SW 1271 (cell line): Measurements from ENCODE around the gene POLA2.
"Not testable (repeated sequence)": the region's sequence is repeated elsewhere in the genome, so short reads cannot be mapped to it uniquely, and the experiment has no call there.

Experiments
- DNase-seq, 2 experiments: peaks; one replicate each; lab custom pipeline; 2025; lab: John Stamatoyannopoulos, UW

POLA2 gene

DNA sequence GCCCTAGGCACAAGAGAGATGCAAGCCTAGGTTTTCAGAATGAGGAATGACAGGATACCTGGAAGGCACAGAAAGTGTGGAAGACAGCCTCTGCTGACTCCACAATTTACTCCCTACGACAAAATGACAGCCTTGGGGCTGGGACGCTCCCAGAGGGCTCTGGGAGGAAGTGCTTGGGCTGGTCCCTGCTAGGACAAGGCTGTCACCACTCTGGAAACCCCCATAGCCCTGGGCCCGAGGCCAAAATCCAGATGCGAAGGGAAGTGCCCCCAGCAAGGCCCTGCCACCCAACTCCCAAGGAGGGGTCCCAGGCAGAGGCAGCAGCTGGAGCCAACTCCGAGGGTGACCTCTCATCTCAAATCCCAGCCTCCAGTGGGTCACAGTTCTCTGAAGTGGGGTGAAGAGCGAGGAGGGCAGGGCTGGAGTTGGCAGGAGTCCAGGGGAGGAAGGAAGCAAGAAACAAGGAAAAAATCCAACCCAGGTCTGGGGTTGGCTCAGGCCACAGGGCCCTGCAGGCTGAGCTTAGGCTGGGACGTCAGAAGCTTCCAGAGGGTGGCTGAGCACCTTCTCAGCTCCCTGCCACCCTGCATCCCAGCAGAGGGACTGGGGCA, 46.6 kb downstream of the POLA2 start:
- no peak for DNase-seq

GRCh38 chr11:65309006-65309405, 47.2 kb downstream of the POLA2 start:
- DNase-seq, result no peak

DNA sequence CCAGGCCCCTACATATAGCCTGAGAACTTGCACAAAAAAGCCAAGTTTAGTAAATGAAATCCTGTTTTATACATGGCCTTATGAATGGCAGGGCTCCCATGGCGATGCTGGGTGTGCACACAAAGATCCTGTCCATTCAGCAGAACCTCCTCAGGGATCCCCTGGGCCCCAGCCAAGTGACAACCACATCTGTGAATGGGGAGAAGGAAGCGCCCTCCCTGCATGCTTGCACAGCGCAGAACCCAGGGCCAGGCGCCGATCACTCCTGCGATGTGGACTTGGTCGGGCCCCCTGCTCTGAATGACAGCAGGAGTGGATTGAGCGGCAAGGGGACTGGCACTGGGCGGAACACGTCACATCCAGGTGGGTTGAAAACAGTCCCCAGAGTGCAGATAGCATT, 48.5 kb downstream of the POLA2 start:
- no peak for DNase-seq

- no peak for DNase-seq
These were observed 49.0 kb downstream of the POLA2 start for GRCh38 chr11:65310736-65311135.

- no peak for DNase-seq
These were observed 49.5 kb downstream of the POLA2 start for GRCh38 chr11:65311170-65311678.

DNA sequence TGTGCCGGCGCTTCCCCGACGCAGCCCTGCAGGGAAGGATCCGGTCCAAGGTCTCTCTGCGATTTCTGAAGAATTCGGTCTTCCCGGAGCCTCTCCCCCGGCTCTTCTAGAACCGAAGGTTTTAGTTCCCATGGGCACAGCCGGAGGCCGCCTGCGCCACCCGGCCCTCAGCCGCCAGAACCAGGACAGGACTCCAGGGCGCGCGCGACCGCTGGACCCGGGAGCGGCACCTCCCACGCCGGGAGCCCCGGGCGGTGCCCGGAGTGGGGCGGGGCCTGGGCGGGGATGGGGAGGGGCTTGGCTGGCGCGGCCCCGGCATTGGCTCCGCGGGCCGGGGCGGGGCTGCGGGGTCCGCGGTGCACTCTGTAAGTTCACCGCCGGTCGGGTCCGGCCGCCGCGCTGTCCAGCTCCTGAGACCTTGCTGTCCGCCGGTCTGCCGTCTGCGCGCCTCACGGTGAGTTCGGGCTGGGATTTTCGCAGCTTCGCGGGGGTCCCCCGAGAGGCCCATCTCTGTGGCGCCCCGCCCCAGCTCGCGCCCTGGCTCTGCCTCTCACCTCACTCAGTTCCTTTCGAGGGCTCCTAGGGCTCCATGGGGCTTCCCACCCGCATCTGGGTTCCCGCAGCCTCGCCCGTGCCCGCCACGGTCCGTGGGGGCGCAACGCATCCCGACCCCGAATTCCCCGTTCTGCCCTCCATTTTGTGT, 52.9 kb downstream of the POLA2 start, which contains the start of gene CDC42EP2:
Gene CDC42EP2 (plus strand): TSS at position 366 of the 703 bp plus-strand sequence. CDS start 6,033 bp downstream, outside the sequence.
- peak; percentile 55 to 75 for DNase-seq

DNA sequence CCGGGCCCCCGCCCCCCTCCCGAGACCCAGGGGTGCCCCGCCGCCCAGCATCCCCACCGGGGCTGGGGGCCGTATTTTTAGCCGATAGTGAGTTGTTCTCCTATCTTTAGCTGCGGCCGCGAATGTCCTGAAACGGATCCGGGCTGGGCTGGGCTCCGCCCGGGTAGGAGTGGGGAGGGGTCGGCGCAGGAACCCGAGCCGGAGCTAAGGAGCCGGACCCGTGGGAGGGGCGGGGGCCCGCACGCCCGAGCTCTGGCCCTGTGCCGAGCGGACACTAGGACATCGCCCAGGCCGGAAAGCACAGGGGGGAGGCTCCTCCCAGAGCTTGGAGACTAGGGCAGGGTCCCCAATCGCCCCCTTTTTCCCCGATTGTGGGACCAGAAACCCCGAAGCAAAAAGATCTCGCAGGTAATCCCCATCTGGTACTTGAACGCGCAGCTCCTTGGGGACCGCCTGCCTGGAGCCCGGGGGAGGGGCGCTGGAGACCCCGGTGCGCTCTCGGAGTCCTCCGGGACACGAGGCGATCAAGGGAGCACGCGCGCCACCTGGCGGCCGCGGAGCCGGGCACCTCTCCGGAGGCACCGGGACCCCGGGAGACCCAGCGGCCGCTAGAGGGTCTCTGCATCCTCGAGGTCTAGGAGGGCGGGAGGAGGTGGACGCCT, 53.6 kb downstream of the POLA2 start:
- peak; percentile 51 to 83 for DNase-seq

GRCh38 chr11:65315866-65316226, 54.1 kb downstream of the POLA2 start:
- no peak for DNase-seq

GRCh38 chr11:65316227-65317024, 54.7 kb downstream of the POLA2 start:
- DNase-seq, result peak in 1 of 2 experiments; percentile 83

DNA sequence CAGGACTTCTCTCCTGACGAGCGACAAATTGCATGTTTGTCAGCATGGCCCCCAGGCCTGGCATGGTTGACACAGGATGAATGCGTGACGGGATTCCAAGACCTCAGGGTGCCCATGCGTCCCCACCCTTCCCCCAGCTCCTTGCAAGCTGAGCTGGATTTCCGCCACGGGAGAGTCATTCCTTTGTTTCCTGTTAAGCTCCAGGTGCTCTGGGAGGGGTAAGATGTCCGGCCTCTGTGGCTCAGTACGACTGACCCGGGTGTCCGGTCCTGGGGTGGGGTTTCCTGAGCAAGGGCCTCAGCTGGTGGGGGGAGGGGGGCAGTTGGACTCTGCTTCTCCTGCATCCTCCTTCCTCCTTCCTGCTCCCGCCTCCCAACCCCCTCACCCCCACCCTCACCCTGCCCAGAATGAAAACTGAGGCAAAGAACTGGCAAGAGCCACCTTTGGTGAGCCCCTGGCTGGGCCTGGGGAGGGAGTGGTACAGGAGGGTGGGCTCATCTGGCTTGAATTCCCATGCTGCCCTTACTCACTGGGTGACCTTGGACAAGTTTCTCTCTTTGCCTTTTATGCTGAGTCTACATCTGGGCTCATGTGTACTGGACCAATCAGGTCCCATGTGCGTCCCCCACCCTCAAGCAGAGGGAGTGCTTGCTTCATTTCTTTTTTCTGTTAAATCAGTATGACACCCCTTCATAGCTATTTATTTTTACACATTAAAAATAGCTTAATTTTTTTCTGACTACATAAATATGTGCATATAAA, 55.4 kb downstream of the POLA2 start:
- DNase-seq, result peak; percentile 87 to 94

DNA sequence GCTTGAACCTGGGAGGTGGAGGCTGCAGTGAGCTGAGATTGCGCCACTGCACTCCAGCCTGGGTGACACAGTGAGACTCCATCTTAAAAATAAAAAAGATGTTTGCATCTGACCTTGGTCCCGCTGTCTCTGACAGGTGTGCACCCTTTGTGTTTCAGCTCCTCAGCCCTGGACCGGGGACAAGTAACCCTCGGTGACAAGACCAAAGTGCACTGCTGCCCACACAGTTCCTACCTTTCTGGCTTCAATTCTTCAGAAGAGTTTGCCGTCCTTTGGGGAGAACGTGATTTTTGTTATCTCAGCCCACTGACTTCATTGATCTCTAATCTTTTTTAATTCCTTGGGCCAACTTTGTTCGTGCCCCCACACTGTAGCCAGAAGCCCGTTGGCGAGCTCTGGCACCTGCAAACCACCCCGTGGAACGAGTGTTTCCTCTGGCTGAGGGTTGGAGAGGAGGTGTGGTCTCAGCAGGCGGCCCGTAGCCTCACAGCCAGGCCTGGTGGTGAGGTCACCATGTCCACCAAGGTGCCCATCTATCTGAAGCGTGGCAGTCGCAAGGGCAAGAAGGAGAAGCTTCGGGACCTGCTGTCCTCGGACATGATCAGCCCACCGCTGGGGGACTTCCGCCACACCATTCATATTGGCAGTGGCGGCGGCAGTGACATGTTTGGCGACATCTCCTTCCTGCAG, 58.8 kb downstream of the POLA2 start:
- no peak for DNase-seq

- DNase-seq, result no peak
These were observed 59.3 kb downstream of the POLA2 start for GRCh38 chr11:65321076-65321475.

DNA sequence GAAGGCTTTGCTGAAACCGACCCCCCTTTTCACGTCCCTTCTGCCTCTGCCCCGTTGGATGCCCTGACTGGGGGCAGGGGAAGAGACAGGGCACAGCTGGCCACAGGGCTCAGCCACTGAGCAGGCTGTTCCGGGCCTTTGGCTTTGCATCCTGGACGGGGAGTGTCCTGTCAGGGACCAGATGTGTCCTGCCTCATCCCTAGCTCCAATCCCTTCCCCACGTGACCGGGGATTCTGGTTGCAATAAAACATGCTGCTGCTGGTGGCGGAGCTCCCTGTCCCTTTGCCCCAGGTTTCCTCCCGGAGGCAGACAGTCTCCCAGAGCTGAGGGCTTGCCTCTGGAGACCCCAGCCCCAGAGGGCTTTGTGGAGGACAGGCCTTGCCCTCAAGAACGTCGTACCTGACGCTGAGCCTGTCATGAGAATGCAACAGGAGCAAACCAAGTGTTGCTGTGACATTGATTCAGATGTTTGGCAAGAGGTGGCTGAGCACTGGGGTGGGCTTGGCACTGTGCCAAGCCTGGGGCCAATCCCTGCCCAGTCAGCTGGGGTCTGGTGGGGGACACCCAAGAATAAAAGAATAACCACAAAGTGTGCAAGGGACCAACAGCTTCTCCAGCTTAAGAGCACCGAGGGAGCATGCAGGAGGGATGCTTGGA, 60.2 kb downstream of the POLA2 start:
- no peak for DNase-seq

- no peak for DNase-seq
These were observed 62.1 kb downstream of the POLA2 start for GRCh38 chr11:65323813-65324212.

DNA sequence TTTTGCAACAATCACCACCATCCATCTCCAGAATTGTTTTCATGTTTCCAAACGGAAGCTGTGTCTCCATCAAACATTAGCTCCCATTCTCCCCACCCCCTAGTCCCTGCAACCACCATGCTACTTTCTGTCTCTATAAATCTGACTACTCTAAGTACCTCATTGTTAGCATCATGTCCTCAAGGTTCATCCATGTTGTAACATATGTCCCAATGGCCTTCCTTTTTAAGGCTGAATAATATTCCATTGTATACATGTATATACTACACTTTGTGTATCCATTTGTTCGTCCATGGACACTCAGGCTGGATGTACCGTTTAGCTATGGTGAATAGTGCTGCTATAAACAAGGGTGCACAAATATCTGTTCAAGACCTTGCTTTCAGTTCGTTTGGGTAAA, 63.7 kb downstream of the POLA2 start:
- DNase-seq, result no peak

DNA sequence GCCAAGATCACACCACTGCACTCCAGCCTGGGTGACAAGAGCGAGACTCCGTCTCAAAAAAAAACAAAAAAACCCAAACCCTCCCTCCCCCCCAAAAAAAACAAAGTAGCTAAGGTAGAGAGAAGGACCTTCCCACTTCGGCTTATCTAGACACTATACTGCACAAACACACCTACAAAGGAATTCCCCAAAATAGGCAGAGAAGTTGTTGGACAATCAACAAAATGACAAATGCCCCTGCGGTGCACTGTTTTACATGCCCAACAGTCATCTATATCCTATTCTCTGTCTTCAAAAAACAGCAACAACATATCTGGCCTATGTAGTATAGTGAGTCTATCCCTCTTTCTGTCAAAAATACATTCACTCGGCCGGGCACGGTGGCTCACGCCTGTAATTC, 65.3 kb downstream of the POLA2 start:
- DNase-seq, result no peak

DNA sequence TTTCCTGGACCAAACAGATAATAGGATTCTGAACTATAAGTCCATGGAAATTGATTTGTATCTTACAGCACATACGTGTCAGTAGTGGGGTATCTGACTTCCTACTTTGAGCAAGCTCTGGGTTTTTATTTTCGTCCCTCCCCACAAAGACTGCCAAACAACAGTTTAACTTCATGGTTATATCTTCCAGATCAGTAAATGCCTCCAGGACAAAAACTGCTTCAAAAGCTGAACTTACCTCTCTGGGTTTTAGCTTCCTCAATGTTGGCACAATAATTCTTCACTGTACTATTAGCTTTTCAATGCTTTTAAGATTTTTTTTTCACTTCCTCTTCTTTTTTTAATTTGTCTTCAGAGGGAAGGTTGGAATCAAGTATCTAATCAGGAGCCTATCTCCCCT, 67.7 kb downstream of the POLA2 start:
- no peak for DNase-seq

GRCh38 chr11:65329944-65330403, 68.2 kb downstream of the POLA2 start:
- peak; percentile 75 to 83 for DNase-seq

DNA sequence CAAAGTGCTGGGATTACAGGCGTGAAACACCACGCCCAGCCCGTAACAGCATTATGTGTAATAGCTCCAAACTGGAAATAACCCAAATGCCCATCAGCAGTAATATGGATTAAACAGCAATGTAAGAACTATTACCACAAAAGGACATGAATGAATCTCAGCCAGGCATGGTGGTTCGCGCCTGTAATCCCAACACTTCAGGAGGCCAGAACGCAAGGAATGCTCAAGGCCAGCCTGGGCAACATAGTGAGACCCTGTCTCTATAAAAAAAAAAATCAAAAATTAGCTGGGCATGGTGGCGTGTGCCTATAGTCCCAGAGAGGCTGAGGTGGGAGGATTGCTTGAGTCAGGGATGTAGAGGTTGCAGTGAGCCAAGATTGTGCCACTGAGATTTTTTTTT, 68.8 kb downstream of the POLA2 start:
- no peak for DNase-seq

DNA sequence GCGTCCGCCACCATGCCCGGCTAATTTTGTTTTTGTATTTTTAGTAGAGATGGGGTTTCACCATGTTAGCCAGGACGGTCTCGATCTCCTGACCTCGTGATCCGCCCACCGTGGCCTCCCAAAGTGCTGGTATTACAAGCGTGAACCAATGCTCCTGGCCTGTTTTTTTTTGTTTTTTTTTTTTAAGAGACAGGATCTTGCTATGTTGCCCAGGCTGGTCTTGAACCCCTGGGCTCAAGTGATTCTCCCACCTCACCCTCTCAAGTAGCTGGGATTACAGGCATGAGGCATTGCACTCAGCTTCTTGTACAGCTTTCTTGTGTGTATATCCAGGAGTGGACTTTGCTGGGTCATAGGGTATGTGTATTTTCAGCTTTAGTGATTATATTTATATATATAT, 70.8 kb downstream of the POLA2 start:
- DNase-seq, result not testable (repeated sequence)
